ENCODE results near the gene B3GNT8. TPM values are rescaled to one million over a fixed set of nuclear protein-coding genes. Genes with fewer than 3 reads are reported as not detected.

The B3GNT8 gene
- total and polyA plus RNA-seq, 9 of the 15 experiments (the other 6 are each of a cell fraction or from before 2014, with no cell fraction given), result 0.11 to 2.9 (median 0.65) TPM; not detected in 2

DNA sequence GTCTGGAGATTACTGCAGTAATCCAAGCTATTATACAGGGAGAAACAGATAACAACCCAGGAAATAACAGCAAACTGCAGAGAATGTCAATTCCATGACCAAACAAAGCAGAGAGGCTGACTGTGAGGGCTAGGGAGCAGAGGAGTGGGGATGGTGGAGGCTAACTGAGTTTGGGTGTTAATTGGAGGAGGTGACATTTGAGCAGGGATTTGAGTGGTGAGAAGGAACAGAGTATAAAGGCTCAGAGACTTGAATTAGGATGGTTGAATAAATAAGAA lies 9.4 kb upstream of the B3GNT8 start:
- ATAC-seq (no peak), FAIRE-seq (no peak), DNase-seq (ENCODE audit: extremely low read depth in 1 of 4, low spot score in 3 of 4) (no peak)
- Histone ChIP-seq H3K9me1 (ENCODE audit: control insufficient read depth, insufficient read depth, low read length) (no peaks in the 10 kb centered on the region), H3K4me3 (no peak overlapping the region), H3K9me3 (replicated peaks; ENCODE audit: control insufficient read depth, insufficient read depth, low read depth, low read length) (no peaks in the 10 kb centered on the region), H4K20me1 (replicated peaks; ENCODE audit: control insufficient read depth, insufficient read depth, low read length) (no peaks in the 10 kb centered on the region; the same call in 1 of the 2 replicates), H3K4me2 (ENCODE audit: insufficient read depth, low read length) (no peak overlapping the region), H3K79me2 (ENCODE audit: control insufficient read depth, insufficient read depth, low read length) (peaks cover 10% of the 10 kb centered on the region), H3K27me3 (ENCODE audit: control insufficient read depth in 2 of 2, insufficient read depth in 2 of 2, low read length in 2 of 2) (no peaks in the 10 kb centered on the region), H3K4me1 (replicated peaks in 1 of 2; ENCODE audit: control insufficient read depth in 2 of 2, insufficient read depth in 2 of 2, low read length in 2 of 2) (peaks cover 6 to 30% of the 10 kb centered on the region in 2 experiments; a peak in 4 of 5 replicates), H3K27ac (ENCODE audit: extremely low read depth, low read depth, low read length) (no peak overlapping the region), H3K9ac (ENCODE audit: insufficient read depth in 1 of 2, low read depth in 2 of 2, low read length in 2 of 2) (no peak overlapping the region), H2AFZ (ENCODE audit: low read depth, low read length) (no peak overlapping the region), H3K36me3 (ENCODE audit: control insufficient read depth, insufficient read depth, low read length) (peaks cover 35% of the 10 kb centered on the region)
- POLR2A ChIA-PET, result interaction anchor here (0.7 to 3.0 kb wide), 3 partner anchors 8 to 85 kb away, joined by 3 to 15 read pairs (median 5); partner anchors contain the start of gene B3GNT8
- TF ChIP-seq KDM4B (IDR thresholded peaks at IDR 0.05; ENCODE audit: borderline replicate concordance in 2 of 2, low read depth in 1 of 2) (no peak), DIDO1 (tag; IDR thresholded peaks at IDR 0.05; ENCODE audit: low read depth) (no peak), SETDB1 (IDR thresholded peaks at IDR 0.05; ENCODE audit: low read length) (no peak), ZNF444 (CRISPR knock-in tag; IDR thresholded peaks at IDR 0.05) (no peak), PML (IDR thresholded peaks at IDR 0.05; ENCODE audit: low read length) (no peak), KAT8 (IDR thresholded peaks at IDR 0.05; ENCODE audit: low read depth) (no peak), PHF21A (IDR thresholded peaks at IDR 0.05; ENCODE audit: borderline replicate concordance, low read depth) (no peak), NFE2 (IDR thresholded peaks at IDR 0.05; ENCODE audit: low read depth) (no peak)
- TF ChIP-seq, protein P1, sequence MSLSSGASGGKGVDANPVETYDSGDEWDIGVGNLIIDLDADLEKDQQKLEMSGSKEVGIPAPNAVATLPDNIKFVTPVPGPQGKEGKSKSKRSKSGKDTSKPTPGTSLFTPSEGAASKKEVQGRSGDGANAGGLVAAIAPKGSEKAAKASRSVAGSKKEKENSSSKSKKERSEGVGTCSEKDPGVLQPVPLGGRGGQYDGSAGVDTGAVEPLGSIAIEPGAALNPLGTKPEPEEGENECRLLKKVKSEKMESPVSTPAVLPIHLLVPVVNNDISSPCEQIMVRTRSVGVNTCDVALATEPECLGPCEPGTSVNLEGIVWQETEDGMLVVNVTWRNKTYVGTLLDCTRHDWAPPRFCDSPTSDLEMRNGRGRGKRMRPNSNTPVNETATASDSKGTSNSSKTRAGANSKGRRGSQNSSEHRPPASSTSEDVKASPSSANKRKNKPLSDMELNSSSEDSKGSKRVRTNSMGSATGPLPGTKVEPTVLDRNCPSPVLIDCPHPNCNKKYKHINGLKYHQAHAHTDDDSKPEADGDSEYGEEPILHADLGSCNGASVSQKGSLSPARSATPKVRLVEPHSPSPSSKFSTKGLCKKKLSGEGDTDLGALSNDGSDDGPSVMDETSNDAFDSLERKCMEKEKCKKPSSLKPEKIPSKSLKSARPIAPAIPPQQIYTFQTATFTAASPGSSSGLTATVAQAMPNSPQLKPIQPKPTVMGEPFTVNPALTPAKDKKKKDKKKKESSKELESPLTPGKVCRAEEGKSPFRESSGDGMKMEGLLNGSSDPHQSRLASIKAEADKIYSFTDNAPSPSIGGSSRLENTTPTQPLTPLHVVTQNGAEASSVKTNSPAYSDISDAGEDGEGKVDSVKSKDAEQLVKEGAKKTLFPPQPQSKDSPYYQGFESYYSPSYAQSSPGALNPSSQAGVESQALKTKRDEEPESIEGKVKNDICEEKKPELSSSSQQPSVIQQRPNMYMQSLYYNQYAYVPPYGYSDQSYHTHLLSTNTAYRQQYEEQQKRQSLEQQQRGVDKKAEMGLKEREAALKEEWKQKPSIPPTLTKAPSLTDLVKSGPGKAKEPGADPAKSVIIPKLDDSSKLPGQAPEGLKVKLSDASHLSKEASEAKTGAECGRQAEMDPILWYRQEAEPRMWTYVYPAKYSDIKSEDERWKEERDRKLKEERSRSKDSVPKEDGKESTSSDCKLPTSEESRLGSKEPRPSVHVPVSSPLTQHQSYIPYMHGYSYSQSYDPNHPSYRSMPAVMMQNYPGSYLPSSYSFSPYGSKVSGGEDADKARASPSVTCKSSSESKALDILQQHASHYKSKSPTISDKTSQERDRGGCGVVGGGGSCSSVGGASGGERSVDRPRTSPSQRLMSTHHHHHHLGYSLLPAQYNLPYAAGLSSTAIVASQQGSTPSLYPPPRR (CRISPR knock-in tag; IDR thresholded peaks at IDR 0.05; ENCODE audit: borderline replicate concordance), result no peak
- TF ChIP-seq, protein P2, sequence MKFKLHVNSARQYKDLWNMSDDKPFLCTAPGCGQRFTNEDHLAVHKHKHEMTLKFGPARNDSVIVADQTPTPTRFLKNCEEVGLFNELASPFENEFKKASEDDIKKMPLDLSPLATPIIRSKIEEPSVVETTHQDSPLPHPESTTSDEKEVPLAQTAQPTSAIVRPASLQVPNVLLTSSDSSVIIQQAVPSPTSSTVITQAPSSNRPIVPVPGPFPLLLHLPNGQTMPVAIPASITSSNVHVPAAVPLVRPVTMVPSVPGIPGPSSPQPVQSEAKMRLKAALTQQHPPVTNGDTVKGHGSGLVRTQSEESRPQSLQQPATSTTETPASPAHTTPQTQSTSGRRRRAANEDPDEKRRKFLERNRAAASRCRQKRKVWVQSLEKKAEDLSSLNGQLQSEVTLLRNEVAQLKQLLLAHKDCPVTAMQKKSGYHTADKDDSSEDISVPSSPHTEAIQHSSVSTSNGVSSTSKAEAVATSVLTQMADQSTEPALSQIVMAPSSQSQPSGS (CRISPR knock-in tag; IDR thresholded peaks at IDR 0.05), result no peak
- no TSS peak for BruUV-seq (replicated peaks)
- CTCF ChIA-PET (ENCODE audit: low intra/inter-chr PET ratio), result no interaction called here
- intact Hi-C loops (cut with micrococcal nuclease) (loop anchor here (5.0 to 10.0 kb wide), 2 partner anchors 72 to 114 kb away; partner anchors contain the start of gene B9D2), in situ Hi-C loops (cut with MboI) (no loop called here)

Data from K562 (cell line).